T-helper 1 cell treated with Interleukin-12 subunit alpha and Interleukin-12 subunit beta and Interleukin-4 antibody, amounts not matched to agents 30 ng/mL and 1 ng/mL, for 36 hours (primary cell): ENCODE measurements around the gene TUBA3C. TPM values are rescaled to one million over a fixed set of nuclear protein-coding genes. Genes with fewer than 3 reads are reported as not detected.
"Not testable (repeated sequence)": the region's sequence is repeated elsewhere in the genome, so short reads cannot be mapped to it uniquely, and the experiment has no call there.

ENCODE experiments used
- intact Hi-C: fragments of 100-400 bp; cut with micrococcal nuclease; formaldehyde crosslinking; loops from one replicate; pipeline ENCODE4 v1.15.1; 2024
- total RNA-seq: library from RNA; stranded (reverse); gene quantifications from 2 replicates; pipeline ENCODE4 v1.2.3, GENCODE V29; 2022

The TUBA3C gene
- not detected in 2 replicates for total RNA-seq

DNA sequence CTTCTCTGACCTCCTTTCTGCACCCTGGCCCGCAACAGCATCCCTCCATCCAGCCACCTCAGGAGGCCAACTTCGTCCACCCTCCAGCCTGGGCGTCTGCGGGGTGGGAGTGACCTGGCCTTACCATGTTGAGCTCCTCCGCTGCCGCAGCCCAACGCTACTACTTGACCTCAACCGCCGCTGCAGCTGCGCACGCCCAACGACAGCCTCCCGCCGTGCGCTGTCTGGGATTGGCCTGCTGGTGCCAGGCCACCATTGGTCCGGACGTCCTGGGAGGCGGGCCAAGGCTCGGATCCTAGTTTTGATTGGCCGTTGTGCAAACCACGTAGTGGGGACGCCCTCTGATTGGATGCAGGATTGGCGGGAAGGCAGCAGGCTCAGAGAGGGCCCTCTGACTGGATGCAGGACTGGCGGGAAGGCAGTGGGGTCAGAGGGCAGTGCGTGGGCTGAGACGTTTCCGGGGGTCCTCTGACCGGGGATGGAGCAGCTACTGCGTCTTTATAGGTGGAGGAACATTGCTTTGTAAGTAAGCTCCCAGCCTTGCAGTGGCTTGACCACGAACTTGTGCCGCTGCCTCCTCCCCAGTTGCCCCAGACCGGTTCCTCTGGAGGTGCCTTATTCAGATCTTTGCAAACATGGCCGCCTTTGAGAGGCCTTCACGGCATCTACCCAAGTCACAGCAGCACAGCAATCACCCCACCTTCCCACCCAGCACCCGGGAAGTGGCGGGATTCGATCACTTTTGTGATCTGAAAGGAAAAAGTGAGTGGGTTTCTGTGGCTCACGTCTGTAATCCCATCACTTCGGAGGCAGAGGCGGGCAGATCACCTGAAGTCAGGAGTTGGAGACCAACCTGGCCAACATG, at the start of gene TUBA3C:
TSS of gene TUBA3C (minus strand) at position 204 of the 865 bp plus-strand sequence. CDS start at position 127, 77 bp downstream.
- intact Hi-C loops = no loop called here

DNA sequence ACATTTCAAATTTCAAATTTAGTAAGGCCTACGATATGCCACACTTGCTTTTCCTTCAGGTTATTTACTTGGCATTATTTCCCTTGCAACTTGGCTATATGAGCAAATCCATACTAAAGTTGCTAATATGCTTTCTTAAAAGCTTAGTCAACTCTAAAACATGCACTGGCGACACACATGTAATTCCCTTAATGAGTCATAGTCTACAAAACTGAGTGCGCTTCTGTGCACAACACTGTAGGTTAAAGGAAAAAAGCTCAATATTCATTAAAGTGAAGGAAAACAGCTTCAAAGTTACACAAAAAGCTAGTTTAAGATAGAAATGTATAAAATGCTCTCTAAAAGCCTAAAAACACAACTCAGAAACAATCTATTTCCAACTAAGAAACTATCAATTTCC, 25.8 kb upstream of the TUBA3C start:
- intact Hi-C loops = not testable (repeated sequence)

DNA sequence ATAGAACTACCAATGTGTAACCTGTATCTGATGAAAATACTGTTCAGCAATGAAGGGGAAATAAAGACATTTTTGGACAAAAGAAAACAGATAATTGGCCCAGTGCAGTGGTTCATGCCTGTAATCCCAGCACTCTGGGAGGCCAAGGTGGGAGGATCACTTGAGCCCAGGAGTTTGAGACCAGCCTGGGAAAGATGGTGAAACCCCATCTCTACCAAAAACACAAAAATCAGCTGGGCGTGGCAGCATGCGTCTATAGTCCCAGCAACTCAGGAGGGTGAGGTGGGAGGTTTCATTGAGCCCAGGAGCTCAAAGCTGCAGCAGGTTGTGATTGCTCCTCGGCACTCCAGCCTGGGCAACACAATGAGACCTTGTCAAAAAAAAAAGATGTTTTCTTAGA, 11.0 kb upstream of the TUBA3C start:
- intact Hi-C loops = not testable (repeated sequence)

DNA sequence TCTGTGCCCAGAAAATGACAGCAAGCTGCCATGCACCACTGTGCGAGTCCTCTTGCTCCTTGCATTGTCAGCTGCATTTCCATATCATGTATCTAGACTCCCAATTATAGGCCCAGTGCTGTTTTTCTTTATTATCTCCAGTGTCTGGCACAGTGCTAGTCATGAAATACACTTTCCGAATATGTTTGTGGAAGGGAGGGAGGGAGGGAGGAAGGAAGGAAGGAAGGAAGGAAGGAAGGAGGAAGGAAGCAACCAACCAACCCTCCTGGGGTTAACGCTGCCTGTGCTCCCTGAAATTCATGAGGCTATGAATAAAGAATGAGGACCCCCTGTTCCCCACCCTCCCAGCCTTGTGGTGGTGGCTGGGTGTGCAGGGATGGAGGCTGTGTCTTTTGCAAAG, 8.3 kb upstream of the TUBA3C start:
- intact Hi-C loops = not testable (repeated sequence)

DNA sequence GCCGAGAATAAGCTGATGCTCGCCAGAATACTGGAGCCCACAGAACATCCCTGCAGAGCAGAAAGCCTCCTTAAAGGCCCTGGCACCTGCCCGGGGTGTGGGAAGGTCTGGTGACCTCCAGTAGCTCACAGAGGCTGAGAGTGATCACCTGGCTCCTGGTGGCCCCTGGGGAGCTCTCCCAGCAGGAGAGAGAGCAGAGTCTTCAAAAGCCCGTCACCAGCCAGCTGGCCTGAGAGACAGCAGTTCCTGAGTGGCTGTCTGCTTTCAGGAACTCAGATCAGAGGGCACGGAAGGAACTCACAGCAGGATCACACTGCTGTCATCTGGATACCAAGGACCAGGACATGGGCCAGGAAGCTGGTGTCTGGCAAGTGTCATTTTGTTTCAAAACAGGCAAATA, 7.7 kb upstream of the TUBA3C start:
- intact Hi-C loops = not testable (repeated sequence)

DNA sequence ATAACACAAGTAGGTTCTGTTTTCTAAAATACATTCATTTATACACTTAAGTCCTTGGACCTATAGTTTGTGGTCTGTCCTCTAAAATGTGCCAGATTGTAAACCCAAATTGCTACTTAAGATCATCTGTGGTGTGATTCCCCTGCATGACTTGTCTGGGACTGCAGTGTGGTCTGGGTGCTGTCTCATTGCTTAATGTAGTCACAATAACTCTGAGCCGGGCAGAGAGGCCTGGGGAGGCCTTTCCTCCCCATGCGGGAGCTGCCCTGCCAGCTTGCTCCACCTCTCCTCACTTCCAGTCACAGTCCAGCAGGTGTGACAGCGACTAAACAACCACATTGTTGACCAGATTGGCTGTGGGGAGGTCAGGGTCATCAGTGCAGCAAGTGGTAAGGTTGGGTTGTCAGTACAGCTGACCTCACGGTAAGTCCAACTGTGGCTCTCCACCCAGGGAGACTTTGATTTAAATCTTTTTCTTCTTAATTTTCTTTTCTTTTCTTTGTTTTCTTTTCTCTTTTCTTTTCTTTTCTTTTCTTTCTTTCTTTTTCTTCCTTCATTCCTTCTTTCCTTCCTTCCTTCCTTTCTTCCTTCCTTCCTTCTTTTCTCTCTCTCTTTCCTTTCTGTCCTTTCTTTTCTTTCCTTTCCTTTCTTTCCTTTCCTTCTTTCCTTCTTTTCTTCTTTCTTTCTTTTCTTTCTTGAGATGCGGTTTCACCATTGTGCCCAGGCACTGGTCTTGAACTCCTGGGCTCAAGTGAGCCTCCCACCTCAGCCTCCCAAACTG, 4.4 kb upstream of the TUBA3C start:
- intact Hi-C loops = no loop called here

- intact Hi-C loops = no loop called here
Observed at GRCh38 chr13:19185086-19185864, 3.7 kb upstream of the TUBA3C start.

DNA sequence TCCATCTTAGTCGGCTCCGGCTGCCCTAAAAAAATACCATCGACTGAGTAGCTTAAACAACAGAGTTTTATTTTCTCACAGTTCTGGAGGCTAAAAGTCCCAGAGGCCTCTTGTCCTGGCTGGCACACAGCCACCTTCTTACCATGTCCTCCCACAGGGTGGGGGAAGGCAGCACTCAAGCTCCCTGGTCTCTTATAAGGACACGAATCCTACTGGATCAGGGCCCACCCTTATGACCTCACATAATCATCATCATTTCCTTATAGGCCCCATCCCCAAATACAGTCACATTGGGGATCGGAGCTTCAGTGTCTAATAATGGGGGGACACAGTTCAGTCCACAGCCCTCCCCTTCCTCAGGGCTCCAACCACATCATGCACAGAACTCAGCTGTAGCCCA, 2.6 kb upstream of the TUBA3C start:
- intact Hi-C loops = no loop called here

DNA sequence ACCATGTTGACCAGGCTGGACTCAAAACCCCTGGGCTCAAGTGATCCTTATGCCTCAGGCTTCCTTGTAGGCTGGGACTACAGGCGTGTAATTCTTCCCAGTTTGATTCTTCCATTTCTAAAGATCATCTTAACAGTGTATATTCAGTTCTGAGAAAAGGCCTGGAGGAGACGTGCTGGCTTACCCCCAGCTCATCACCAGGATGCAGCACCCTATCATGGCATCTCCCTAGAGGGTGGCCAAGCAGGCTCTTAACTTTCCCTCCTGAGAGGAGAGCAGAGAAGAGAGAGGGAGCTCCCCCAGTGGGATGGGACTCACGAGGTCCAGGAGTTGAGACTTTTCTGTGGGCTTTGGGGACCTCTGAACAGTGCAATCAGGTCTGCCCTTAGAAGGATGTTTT, 2.1 kb upstream of the TUBA3C start:
- intact Hi-C loops = no loop called here

DNA sequence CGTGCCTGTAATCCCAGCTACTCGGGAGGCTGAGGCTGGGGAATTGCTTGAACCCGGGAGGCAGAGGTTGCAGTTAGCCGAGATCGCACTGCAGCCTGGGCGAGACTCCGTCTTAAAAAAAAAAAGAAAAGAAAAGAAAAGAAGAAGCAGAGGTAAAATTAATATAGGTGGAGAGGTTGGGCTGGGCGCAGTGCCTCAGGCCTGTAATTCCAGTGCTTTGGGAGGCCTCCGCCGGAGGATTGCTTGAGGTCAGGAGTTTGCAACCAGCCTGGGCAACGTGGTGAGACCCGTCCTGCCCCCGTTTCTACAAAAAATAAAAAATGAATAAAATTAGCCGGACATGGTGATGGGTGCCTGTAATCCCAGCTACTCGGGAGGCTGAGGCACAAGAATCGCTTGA, 912 bp upstream of the TUBA3C start:
- intact Hi-C loops = no loop called here

DNA sequence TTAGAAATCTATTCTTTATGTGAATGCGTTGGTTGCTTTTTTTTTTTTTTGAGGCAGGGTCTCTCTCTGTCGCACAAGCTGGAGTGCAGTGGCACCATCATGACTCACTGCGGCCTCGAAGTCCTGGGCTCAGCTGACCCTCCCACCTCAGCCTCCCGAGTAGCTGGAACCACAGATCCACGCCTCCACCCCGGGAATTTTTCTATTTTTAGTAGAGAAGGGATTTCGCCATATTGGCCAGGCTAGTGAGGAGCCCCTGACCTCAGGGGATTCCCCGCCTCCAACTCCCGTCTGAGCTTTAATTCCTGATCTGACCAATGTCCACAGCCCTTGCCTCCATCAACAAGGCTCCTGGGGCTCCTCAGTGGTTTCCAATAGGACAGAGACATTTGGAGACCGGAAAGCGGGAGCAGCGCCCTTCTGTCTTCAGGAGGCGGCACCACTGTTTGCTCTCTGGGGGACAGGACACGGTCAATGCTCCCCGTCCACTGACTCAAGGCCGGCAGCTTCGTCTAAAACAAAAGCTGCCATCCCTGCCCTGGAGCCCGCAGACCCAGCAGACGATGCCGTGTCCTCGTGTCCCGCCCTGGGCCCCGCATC, 503 bp downstream of the TUBA3C start:
- intact Hi-C loops = no loop called here

DNA sequence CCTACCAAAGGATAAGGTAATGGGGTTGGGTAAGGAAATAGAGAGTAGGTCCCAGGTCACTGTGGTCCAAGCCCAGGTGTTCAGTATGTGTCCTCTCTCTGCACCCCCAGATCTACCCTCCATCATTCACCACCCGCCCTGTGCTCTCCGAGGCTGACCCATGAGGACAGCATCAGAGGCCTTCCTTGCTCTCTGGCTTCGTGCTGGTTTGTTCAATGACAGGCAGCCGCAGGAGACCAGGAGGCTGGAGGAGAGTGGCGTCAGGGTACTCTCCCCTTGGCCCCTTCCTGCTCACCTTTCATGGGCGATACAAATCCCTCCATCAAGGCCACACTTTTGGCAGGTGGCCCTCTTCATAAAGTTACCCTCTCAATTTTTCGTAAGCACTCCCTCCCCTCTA, 1.7 kb downstream of the TUBA3C start:
- intact Hi-C loops = no loop called here

GRCh38 chr13:19178901-19179593, 2.6 kb downstream of the TUBA3C start:
- intact Hi-C loops = no loop called here

GRCh38 chr13:19176981-19177776, 4.4 kb downstream of the TUBA3C start:
- intact Hi-C loops = not testable (repeated sequence)

DNA sequence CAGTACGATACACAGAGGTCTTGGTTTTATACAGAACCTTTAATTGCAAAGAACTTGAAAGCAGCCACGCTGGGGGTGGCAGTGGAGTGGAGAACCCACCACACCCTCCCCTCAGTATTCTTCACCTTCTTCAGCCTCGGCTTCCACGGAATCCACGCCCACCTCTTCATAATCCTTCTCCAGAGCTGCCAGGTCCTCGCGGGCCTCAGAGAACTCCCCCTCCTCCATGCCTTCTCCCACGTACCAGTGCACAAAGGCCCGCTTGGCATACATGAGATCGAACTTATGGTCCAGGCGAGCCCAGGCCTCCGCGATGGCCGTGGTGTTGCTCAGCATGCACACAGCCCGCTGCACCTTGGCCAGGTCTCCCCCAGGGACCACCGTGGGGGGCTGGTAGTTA, 7.9 kb downstream of the TUBA3C start:
- intact Hi-C loops = no loop called here

DNA sequence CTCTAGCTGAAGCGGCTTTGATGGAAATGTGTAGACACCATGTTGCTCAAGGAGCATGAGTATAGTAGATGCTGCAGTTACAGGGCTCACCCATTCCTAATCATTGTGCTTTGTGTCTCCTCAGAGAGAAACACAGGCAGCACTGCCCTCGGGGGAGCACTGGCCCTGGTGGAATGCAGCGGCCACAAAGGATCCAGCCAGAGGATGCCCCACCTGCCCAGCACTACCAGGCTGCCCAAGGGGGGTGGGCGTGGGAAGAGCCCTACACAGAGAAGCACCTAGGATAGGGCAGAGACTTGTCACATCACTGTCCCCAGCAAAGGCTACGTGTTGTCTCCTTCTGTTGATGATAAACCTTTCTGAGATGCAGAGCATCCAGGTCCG, 9.0 kb downstream of the TUBA3C start:
- intact Hi-C loops = no loop called here

DNA sequence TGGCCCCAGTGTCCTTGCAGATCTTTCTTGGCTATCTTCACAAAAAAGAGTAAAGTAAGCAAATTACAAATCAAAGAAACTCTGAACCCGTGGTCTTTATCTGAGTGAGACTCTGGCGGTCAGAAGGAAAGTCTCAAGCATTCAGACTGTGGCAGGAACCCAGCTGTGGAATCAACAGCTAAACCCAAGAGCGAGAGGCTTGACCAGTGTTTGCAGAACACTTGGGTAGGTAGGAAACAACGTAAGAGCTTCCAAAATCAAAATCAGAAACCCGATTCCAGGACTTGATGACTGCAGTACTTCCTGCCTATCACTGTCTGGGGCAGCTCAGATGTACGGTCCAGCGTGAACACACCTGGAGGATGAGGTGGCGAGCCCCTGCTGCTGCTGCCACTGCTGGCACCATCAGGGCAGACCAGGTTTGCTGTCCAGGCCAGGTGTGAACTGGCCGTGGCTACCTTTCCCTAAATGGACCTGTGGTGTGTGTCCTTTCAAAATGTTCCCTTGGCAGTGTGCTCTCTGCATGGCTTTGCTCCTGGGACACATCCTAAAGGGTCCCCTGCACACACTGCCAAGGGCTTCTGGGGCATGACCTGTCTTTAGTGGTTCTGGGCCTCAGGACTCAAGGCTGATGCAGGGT, 9.5 kb downstream of the TUBA3C start:
- intact Hi-C loops = no loop called here

DNA sequence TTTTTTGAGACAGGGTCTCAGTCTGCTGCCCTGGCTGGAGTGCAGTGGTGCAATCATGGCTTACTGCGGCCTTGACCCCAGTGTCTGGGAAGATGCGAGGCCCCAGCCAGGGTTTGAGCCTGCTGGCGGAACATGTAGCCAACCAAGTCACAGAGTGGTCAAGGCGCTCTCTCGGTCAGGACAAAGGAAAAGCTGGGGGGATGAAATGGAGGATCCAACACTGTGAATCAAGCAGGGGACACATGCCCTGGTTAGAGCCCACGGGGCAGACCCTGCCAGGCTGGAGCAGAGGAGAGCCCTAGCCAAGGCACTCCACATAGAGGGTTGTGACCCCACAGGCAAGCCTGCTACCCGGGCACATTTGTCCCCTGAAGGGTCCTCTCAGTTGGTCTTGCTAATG, 10.1 kb downstream of the TUBA3C start:
- intact Hi-C loops = no loop called here

DNA sequence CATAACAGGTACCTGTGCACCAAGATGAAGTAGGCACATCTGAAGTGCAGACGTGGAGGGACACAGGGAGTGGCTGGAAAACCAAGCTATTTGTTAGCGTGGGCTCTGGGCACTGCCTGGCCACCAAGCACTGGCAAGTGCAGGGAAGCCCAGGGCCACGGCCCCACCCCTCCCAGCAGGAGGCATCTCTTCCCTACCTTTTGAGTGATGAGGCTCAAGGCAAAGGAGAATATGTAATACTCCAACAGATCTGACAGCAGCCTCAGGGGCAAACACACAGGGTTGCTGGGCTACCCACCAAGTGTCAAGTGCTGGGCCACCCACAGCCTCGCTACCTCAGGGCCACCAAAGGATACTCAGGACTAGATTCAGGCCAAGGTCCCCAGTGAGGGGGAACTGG, 11.6 kb downstream of the TUBA3C start:
- intact Hi-C loops = no loop called here
